HepG2 (cell line): ENCODE data around the gene S100A4. TPM values are rescaled to one million over a fixed set of nuclear protein-coding genes. Genes with fewer than 3 reads are reported as not detected.

Experiments
- ATM ChIP-seq: fragments of 450-650 bp; IDR thresholded peaks from 2 replicates; pipeline ENCODE4 v1.7.1; 2017; ENCODE audit warnings: mild to moderate bottlenecking, borderline replicate concordance
- CENPX ChIP-seq: sonication (generic); formaldehyde crosslinking; IDR thresholded peaks from 2 replicates; pipeline ENCODE4 v1.9.0; 2021; ENCODE audit warnings: mild to moderate bottlenecking, missing genetic modification reagents, moderate library complexity
- HDAC2 ChIP-seq: sonication (generic); formaldehyde crosslinking; IDR thresholded peaks from 2 replicates; pipeline ENCODE4 v1.4.0; 2020; ENCODE audit warnings: missing genetic modification reagents
- HOXA9 ChIP-seq: sonication (generic); formaldehyde crosslinking; IDR thresholded peaks from 2 replicates; pipeline ENCODE4 v1.8.1; 2022; ENCODE audit warnings: missing genetic modification reagents, mild to moderate bottlenecking, moderate library complexity, borderline replicate concordance
- ISX ChIP-seq: sonication (generic); formaldehyde crosslinking; conservative IDR thresholded peaks from 2 replicates; pipeline ENCODE4 v1.5.0; 2020; ENCODE audit warnings: missing genetic modification reagents
- NCOA2 ChIP-seq: sonication (generic); formaldehyde crosslinking; IDR thresholded peaks from 2 replicates; pipeline ENCODE4 v1.8.0; 2022; ENCODE audit warnings: inconsistent platforms
- NCOA5 ChIP-seq: sonication (generic); formaldehyde crosslinking; IDR thresholded peaks from 2 replicates; pipeline ENCODE4 v1.4.0; 2020; ENCODE audit warnings: missing genetic modification reagents
- NKX3-1 ChIP-seq: sonication (generic); formaldehyde crosslinking; IDR thresholded peaks from 2 replicates; pipeline ENCODE4 v1.5.0; 2020; ENCODE audit warnings: missing genetic modification reagents
- SALL1 ChIP-seq: sonication (generic); formaldehyde crosslinking; IDR thresholded peaks from 2 replicates; pipeline ENCODE4 v1.8.0; 2022; ENCODE audit warnings: mild to moderate bottlenecking, missing genetic modification reagents
- TP53 ChIP-seq: sonication (generic); formaldehyde crosslinking; conservative IDR thresholded peaks from 2 replicates; pipeline ENCODE4 v1.4.0; 2020; ENCODE audit warnings: missing genetic modification reagents
- ZBTB8A ChIP-seq: sonication (generic); formaldehyde crosslinking; IDR thresholded peaks from 2 replicates; pipeline ENCODE4 v1.4.0; 2020; ENCODE audit warnings: mild to moderate bottlenecking, low read depth, missing genetic modification reagents, borderline replicate concordance
- ZNF839 ChIP-seq: sonication (generic); formaldehyde crosslinking; IDR thresholded peaks from 2 replicates; pipeline ENCODE4 v1.4.0; 2020; ENCODE audit warnings: missing genetic modification reagents, mild to moderate bottlenecking, borderline replicate concordance
- polyA plus RNA-seq, 8 experiments: library from polyadenylated mRNA; depleted of rRNA in 3 of 8; stranded (reverse) in 7 of 8; unstranded in 1 of 8; fragments of >200 nt; fragmentation: Illumina TruSeq in 4 of 8; extraction: Trizol in 4 of 8; gene quantifications; 2 replicates each; pipeline versions ENCODE4 v1.2.1 to v1.2.3, GENCODE V29; 2011 to 2016; ENCODE audit warnings: low read depth in 4 of 8, missing spikeins in 1 of 8, mixed read lengths in 1 of 8; ENCODE audit not compliant: insufficient read depth in 1 of 8
- total RNA-seq, 5 experiments: library from RNA; depleted of rRNA; stranded (reverse); fragments of >200 nt; fragmentation: Illumina TruSeq; extraction: Trizol; gene quantifications; 2 replicates each; pipeline ENCODE4 v1.2.3, GENCODE V29; 2016; ENCODE audit warnings: low read depth in 1 of 5
- TF ChIP-seq, protein P1 (sequence below), 2 experiments: fragments of 450-650 bp in 1 of 2; sonication (generic) in 1 of 2; formaldehyde crosslinking in 1 of 2; IDR thresholded peaks; 2 replicates each; pipeline versions ENCODE4 v1.6.1 to v1.8.0; 2016 to 2022; ENCODE audit warnings: antibody characterized with exemption in 1 of 2, mild to moderate bottlenecking in 1 of 2, missing genetic modification reagents in 1 of 2
- TF ChIP-seq, protein P2 (sequence below): sonication (generic); formaldehyde crosslinking; IDR thresholded peaks from 2 replicates; pipeline ENCODE4 v1.4.0; 2020; ENCODE audit warnings: missing genetic modification reagents, borderline replicate concordance

The S100A4 gene
- total and polyA plus RNA-seq, 2 of the 13 experiments (the other 11 are each of a cell fraction or from before 2014, with no cell fraction given), result 12.9 to 20.2 TPM

DNA sequence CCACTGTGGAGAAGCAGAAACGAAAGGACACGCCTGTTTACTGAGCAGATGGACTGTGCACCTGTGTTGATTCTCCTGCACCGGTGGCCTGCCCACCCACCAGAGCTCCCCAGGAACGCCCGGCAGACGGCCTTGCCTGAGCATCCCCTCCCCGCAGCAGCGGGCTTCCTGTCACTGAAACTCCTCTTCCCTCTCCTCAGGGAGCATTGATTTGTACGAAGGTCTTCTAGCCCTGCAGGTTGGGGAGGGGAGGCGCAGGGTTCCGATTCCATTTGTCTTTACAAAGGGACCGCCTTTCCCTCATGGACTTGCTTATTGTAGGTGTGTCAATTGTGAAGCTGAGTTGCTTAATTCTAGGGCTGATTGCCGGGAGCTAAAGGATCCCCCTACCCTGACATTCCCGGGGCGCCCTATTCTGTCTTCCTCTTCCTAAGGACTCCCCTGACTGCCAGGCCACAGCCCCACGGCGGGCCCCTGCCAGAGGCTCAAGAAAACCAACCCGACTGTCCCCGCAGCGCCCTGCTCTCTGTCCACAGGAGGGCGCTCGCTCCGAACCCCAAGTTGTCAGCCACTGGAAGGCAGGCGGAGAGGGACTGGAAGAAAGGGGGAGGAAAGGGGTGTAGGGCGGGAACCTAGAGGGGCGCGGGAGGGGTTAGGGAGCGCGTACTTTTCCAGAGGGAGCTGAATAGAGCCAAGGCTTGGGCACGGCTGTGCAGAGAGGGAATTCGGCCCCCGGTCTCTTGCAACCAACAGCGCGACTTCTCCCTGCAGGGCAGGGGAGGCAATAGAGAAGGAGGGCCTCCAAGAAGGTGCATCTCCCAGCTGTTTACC, 12.6 kb downstream of the S100A4 start (continued):
- TF ChIP-seq, protein P1, sequence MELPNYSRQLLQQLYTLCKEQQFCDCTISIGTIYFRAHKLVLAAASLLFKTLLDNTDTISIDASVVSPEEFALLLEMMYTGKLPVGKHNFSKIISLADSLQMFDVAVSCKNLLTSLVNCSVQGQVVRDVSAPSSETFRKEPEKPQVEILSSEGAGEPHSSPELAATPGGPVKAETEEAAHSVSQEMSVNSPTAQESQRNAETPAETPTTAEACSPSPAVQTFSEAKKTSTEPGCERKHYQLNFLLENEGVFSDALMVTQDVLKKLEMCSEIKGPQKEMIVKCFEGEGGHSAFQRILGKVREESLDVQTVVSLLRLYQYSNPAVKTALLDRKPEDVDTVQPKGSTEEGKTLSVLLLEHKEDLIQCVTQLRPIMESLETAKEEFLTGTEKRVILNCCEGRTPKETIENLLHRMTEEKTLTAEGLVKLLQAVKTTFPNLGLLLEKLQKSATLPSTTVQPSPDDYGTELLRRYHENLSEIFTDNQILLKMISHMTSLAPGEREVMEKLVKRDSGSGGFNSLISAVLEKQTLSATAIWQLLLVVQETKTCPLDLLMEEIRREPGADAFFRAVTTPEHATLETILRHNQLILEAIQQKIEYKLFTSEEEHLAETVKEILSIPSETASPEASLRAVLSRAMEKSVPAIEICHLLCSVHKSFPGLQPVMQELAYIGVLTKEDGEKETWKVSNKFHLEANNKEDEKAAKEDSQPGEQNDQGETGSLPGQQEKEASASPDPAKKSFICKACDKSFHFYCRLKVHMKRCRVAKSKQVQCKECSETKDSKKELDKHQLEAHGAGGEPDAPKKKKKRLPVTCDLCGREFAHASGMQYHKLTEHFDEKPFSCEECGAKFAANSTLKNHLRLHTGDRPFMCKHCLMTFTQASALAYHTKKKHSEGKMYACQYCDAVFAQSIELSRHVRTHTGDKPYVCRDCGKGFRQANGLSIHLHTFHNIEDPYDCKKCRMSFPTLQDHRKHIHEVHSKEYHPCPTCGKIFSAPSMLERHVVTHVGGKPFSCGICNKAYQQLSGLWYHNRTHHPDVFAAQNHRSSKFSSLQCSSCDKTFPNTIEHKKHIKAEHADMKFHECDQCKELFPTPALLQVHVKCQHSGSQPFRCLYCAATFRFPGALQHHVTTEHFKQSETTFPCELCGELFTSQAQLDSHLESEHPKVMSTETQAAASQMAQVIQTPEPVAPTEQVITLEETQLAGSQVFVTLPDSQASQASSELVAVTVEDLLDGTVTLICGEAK (IDR thresholded peaks at IDR 0.05), result no peak
- TF ChIP-seq, protein P1 (CRISPR knock-in tag; IDR thresholded peaks at IDR 0.05), result no peak
- TF ChIP-seq TP53 (CRISPR knock-in tag), result no peak
- no peak for TF ChIP-seq ZNF839
- peak; percentile 24; the same call in 1 of the 2 replicates for TF ChIP-seq SALL1 (CRISPR knock-in tag)
- TF ChIP-seq NCOA2 (CRISPR knock-in tag), result peak; percentile 14; the same call in 1 of the 2 replicates
- no peak for TF ChIP-seq ZBTB8A (CRISPR knock-in tag)
- TF ChIP-seq ISX, result no peak
- TF ChIP-seq, protein P2, sequence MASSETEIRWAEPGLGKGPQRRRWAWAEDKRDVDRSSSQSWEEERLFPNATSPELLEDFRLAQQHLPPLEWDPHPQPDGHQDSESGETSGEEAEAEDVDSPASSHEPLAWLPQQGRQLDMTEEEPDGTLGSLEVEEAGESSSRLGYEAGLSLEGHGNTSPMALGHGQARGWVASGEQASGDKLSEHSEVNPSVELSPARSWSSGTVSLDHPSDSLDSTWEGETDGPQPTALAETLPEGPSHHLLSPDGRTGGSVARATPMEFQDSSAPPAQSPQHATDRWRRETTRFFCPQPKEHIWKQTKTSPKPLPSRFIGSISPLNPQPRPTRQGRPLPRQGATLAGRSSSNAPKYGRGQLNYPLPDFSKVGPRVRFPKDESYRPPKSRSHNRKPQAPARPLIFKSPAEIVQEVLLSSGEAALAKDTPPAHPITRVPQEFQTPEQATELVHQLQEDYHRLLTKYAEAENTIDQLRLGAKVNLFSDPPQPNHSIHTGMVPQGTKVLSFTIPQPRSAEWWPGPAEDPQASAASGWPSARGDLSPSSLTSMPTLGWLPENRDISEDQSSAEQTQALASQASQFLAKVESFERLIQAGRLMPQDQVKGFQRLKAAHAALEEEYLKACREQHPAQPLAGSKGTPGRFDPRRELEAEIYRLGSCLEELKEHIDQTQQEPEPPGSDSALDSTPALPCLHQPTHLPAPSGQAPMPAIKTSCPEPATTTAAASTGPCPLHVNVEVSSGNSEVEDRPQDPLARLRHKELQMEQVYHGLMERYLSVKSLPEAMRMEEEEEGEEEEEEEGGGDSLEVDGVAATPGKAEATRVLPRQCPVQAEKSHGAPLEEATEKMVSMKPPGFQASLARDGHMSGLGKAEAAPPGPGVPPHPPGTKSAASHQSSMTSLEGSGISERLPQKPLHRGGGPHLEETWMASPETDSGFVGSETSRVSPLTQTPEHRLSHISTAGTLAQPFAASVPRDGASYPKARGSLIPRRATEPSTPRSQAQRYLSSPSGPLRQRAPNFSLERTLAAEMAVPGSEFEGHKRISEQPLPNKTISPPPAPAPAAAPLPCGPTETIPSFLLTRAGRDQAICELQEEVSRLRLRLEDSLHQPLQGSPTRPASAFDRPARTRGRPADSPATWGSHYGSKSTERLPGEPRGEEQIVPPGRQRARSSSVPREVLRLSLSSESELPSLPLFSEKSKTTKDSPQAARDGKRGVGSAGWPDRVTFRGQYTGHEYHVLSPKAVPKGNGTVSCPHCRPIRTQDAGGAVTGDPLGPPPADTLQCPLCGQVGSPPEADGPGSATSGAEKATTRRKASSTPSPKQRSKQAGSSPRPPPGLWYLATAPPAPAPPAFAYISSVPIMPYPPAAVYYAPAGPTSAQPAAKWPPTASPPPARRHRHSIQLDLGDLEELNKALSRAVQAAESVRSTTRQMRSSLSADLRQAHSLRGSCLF (CRISPR knock-in tag), result no peak
- TF ChIP-seq CENPX (CRISPR knock-in tag), result no peak
- TF ChIP-seq HDAC2 (CRISPR knock-in tag), result peak; percentile 78
- TF ChIP-seq ATM, result no peak
- TF ChIP-seq HOXA9, result no peak
- no peak for TF ChIP-seq NKX3-1 (CRISPR knock-in tag)
- no peak for TF ChIP-seq NCOA5
